Brain pericyte (primary cell): Measurements from ENCODE around the gene SPHK2.
"Not testable (repeated sequence)": the region's sequence is repeated elsewhere in the genome, so short reads cannot be mapped to it uniquely, and the experiment has no call there.

ENCODE experiments used
- DNase-seq: peaks from one replicate; pipeline ENCODE4 v3.0.0-alpha.2; 2012; ENCODE audit warnings: low read depth, low spot score

SPHK2 gene

GRCh38 chr19:48618916-48619691 lies at the start of gene SPHK2, which contains the start of gene RPL18:
Gene SPHK2 (plus strand): TSS chr19:48619506. CDS start chr19:48620515, 1,009 bp downstream.
Gene RPL18 (minus strand): TSS chr19:48619178. CDS start chr19:48619143, 35 bp downstream.
- peak; percentile 100 for DNase-seq

- no peak for DNase-seq
Observed at GRCh38 chr19:48569814-48570213, 49.5 kb upstream of the SPHK2 start.

- no peak for DNase-seq
Observed at GRCh38 chr19:48571378-48572162, 47.7 kb upstream of the SPHK2 start.

GRCh38 chr19:48573163-48573505 lies 46.2 kb upstream of the SPHK2 start:
- no peak for DNase-seq

GRCh38 chr19:48575931-48576622 lies 43.2 kb upstream of the SPHK2 start:
- no peak for DNase-seq

GRCh38 chr19:48577908-48578307 lies 41.4 kb upstream of the SPHK2 start:
- not testable (repeated sequence) for DNase-seq

- no peak for DNase-seq
Observed at GRCh38 chr19:48578891-48579290, 40.4 kb upstream of the SPHK2 start.

- DNase-seq = no peak
Observed at GRCh38 chr19:48582168-48582567, 37.1 kb upstream of the SPHK2 start.

- DNase-seq = no peak
Observed at GRCh38 chr19:48587387-48587786, 31.9 kb upstream of the SPHK2 start.

- DNase-seq = no peak
Observed at GRCh38 chr19:48588670-48589401, 30.5 kb upstream of the SPHK2 start.

- no peak for DNase-seq
Observed at GRCh38 chr19:48591021-48591420, 28.3 kb upstream of the SPHK2 start.

- no peak for DNase-seq
Observed at GRCh38 chr19:48595171-48595570, 24.1 kb upstream of the SPHK2 start.

GRCh38 chr19:48595833-48596232 lies 23.5 kb upstream of the SPHK2 start:
- no peak for DNase-seq

GRCh38 chr19:48596237-48596636 lies 23.1 kb upstream of the SPHK2 start:
- no peak for DNase-seq

GRCh38 chr19:48596679-48597465 lies 22.4 kb upstream of the SPHK2 start:
- DNase-seq = no peak

- DNase-seq = no peak
Observed at GRCh38 chr19:48598996-48599700, 20.2 kb upstream of the SPHK2 start.

- no peak for DNase-seq
Observed at GRCh38 chr19:48600679-48601417, 18.5 kb upstream of the SPHK2 start.

- DNase-seq = no peak
Observed at GRCh38 chr19:48603001-48603400, 16.3 kb upstream of the SPHK2 start.

GRCh38 chr19:48603449-48603848 lies 15.9 kb upstream of the SPHK2 start:
- DNase-seq = no peak
